CD4-positive, alpha-beta memory T cell (primary cell): ENCODE measurements around the gene EFNA3. TPM values are rescaled to one million over a fixed set of nuclear protein-coding genes. Genes with fewer than 3 reads are reported as not detected.

ENCODE experiments used
- CTCF ChIA-PET: fragments of 350-600 bp; sonication (Branson Sonifier 250); formaldehyde crosslinking; loops from one replicate; lab custom pipeline; 2021; ENCODE audit warnings: inconsistent platforms; ENCODE audit not compliant: partially characterized antibody; lab: Charles Lee
- POLR2A ChIA-PET: fragments of 350-600 bp; sonication (Branson Sonifier 250); formaldehyde crosslinking; loops from one replicate; lab custom pipeline; 2021; ENCODE audit not compliant: partially characterized antibody; lab: Charles Lee
- DNase-seq, 5 donors: peaks; one replicate each; pipeline versions ENCODE4 v3.0.0 to v3.0.0-alpha.2; 2020 to 2022; ENCODE audit warnings: mixed read lengths in 1 of 5
- H3K27ac ChIP-seq: one replicate; pipeline ENCODE4 v1.7.0; 2013; ENCODE audit warnings: low read depth, low read length
- H3K27me3 ChIP-seq: 2 replicates; pipeline ENCODE4 v1.7.0; 2013; ENCODE audit warnings: mild to moderate bottlenecking, low read length, moderate library complexity; ENCODE audit not compliant: insufficient read depth
- H3K36me3 ChIP-seq: 2 replicates; pipeline ENCODE4 v1.7.0; 2013; ENCODE audit warnings: mild to moderate bottlenecking, low read length, moderate library complexity; ENCODE audit not compliant: insufficient read depth
- H3K4me1 ChIP-seq: 2 replicates; pipeline ENCODE4 v1.7.0; 2013; ENCODE audit warnings: mild to moderate bottlenecking, low read length, moderate library complexity; ENCODE audit not compliant: insufficient read depth
- H3K4me3 ChIP-seq, 2 donors: one replicate each; pipeline ENCODE4 v1.7.0; 2013; ENCODE audit warnings: low read length in 2 of 2, mild to moderate bottlenecking in 1 of 2
- H3K9me3 ChIP-seq, 2 donors: one replicate each; pipeline ENCODE4 v1.7.0; 2013; ENCODE audit warnings: low read length in 2 of 2, control low read depth in 1 of 2; ENCODE audit not compliant: control insufficient read depth in 1 of 2
- H3K27ac Mint-ChIP-seq, 7 donors: one replicate each; pipeline ENCODE4 v1.8.0; 2020 to 2021; ENCODE audit warnings: mixed read lengths in 7 of 7, mild to moderate bottlenecking in 6 of 7, inconsistent platforms in 3 of 7, moderate library complexity in 3 of 7
- H3K27me3 Mint-ChIP-seq, 2 donors: one replicate each; pipeline ENCODE4 v1.8.0; 2020 to 2021; ENCODE audit warnings: mixed read lengths in 2 of 2
- H3K36me3 Mint-ChIP-seq, 2 donors: one replicate each; pipeline ENCODE4 v1.8.0; 2020 to 2021; ENCODE audit warnings: mixed read lengths in 2 of 2, inconsistent platforms in 1 of 2, mild to moderate bottlenecking in 1 of 2
- H3K4me1 Mint-ChIP-seq, 4 donors: one replicate each; pipeline ENCODE4 v1.8.0; 2020 to 2021; ENCODE audit warnings: mixed read lengths in 4 of 4, mild to moderate bottlenecking in 1 of 4
- H3K4me3 Mint-ChIP-seq, 8 donors: one replicate each; pipeline ENCODE4 v1.8.0; 2020 to 2021; ENCODE audit warnings: mixed read lengths in 8 of 8, mild to moderate bottlenecking in 7 of 8, moderate library complexity in 6 of 8, inconsistent platforms in 3 of 8
- H3K9me3 Mint-ChIP-seq, 8 donors: one replicate each; pipeline ENCODE4 v1.8.0; 2020 to 2021; ENCODE audit warnings: mixed read lengths in 8 of 8, mild to moderate bottlenecking in 5 of 8, inconsistent platforms in 3 of 8, moderate library complexity in 1 of 8
- intact Hi-C: fragments of 100-400 bp; cut with micrococcal nuclease; formaldehyde crosslinking; loops from one replicate; pipeline ENCODE4 v1.15.1; 2023
- polyA plus RNA-seq, 2 donors: library from polyadenylated mRNA; unstranded; fragments of 300-500 nt; fragmentation: Illumina TruSeq; gene quantifications; one replicate each; pipeline ENCODE4 v1.2.3, GENCODE V29; 2021
- total RNA-seq, 2 experiments: library from RNA; stranded (reverse); gene quantifications; one replicate each; pipeline ENCODE4 v1.2.3, GENCODE V29; 2021

Gene EFNA3
- total and polyA plus RNA-seq, 4 experiments from 2014 or later = 0.34 to 4.3 (median 1.7) TPM

DNA sequence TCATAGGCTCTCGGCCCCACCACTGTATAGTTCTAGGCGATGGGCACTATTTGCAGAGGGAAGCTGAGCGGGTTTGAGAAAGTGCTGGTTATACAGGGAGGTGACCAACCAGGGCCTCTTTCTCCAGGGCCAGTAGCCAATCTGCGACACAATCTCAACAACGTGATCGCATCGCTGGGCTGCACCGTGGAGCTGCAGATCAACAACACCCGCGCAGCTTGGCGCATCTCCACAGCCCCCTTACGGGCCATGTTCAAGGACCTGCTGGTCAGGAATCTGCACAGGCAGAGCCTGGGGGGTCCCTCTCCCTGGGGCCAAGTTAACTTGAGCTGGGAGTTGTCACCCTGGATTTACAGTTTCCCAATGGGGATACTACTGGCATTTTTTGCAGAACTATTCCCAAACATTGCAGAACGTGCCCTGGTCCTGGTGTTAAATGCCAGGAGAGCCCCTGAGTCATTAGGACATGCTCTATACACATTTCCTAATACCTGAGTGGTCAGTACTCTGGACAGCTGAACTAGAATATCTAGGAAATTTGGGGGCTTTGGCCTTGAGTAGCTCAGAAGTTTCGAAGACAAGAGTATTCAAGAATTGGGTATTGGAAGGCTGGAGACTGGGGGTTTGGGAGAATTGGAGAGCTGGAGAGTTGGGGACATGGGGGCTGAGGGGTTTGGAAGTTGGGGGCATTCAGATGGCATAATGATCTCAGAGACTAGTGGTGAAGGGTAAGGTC, 38.1 kb upstream of the EFNA3 start:
- Mint-ChIP-seq H3K27ac (no peak overlapping the region), H3K4me1 (peaks cover 5 to 7% (median 5%) of the 10 kb centered on the region in 4 donors), H3K36me3 (no peaks in the 10 kb centered on the region), H3K9me3 (no peaks in the 10 kb centered on the region), H3K27me3 (peaks cover 0 to 1% of the 10 kb centered on the region in 2 donors), H3K4me3 (no peak overlapping the region)
- POLR2A ChIA-PET = interaction anchor here (0.8 kb wide), 1 partner anchor 85 kb away, joined by 3 read pairs; no protein-coding TSS in a partner anchor
- Histone ChIP-seq H3K9me3 (no peaks in the 10 kb centered on the region), H3K27ac (no peak overlapping the region), H3K36me3 (no peaks in the 10 kb centered on the region), H3K27me3 (no peaks in the 10 kb centered on the region), H3K4me1 (no peaks in the 10 kb centered on the region), H3K4me3 (no peak overlapping the region)
- intact Hi-C loops = no loop called here
- CTCF ChIA-PET = interaction anchor here (1.0 to 7.9 kb wide), 6 partner anchors 11 to 51 kb away, joined by 3 to 63 read pairs (median 12); partner anchors contain the start of gene ADAM15
- no peak for DNase-seq

DNA sequence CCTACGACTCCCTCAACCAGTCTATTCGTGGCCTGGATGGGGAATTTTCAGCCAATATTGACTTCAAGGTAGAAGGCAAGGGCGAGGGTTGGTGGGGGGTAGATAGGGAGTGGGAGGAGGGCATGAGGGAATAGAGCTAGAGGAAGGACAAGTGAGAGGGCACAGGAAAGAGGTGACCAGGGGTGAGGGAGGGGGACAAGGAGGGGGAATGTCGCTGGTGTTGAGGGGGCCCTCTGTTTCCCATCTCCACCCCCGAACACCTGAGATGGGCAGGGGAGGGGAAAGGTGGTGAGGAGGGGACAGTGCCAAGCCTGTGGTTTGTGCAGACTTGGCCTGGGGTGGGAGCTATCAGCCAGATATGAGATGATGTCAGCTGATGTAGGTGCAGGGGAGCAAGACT, 35.8 kb upstream of the EFNA3 start:
- Mint-ChIP-seq H3K4me1 (peaks cover 5 to 7% (median 5%) of the 10 kb centered on the region in 4 donors), H3K36me3 (no peaks in the 10 kb centered on the region), H3K4me3 (no peak overlapping the region), H3K27ac (no peak overlapping the region), H3K27me3 (peaks cover 0 to 1% of the 10 kb centered on the region in 2 donors), H3K9me3 (no peaks in the 10 kb centered on the region)
- Histone ChIP-seq H3K4me1 (no peaks in the 10 kb centered on the region), H3K27ac (no peak overlapping the region), H3K36me3 (no peaks in the 10 kb centered on the region), H3K9me3 (no peaks in the 10 kb centered on the region), H3K27me3 (no peaks in the 10 kb centered on the region), H3K4me3 (no peak overlapping the region)
- ChIA-PET CTCF (interaction anchor here (0.9 to 10.7 kb wide), 10 partner anchors 11 to 136 kb away, joined by 3 to 203 read pairs (median 8); partner anchors contain the start of genes EFNA4, FLAD1 and PMVK), POLR2A (interaction anchor here (2.9 to 5.8 kb wide), 2 partner anchors 19 to 42 kb away, joined by 14 to 36 read pairs; partner anchors contain the start of gene EFNA4)
- DNase-seq = no peak
- intact Hi-C loops = no loop called here

DNA sequence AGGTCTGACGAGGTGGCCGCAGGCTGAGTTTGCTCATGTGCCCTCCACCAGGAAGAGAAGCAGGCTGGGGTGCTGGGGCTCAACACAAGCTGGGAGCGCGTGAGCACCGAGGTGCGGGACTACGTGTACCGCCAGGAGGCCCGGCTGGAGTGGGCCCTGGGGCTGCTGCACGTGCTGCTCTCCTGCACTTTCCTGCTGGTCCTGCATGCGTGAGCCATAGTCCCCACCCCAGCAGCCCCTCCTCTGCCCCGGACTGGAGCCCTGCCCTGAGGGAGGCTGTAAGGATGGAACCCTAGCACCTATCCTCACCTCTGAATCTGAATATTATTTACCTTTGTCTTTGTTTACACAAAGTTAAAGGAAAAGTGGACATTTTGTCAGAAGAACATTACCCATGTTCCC, 35.3 kb upstream of the EFNA3 start:
- POLR2A ChIA-PET = interaction anchor here (0.8 to 5.8 kb wide), 5 partner anchors 11 to 88 kb away, joined by 3 to 36 read pairs (median 4); partner anchors contain the start of genes EFNA3, EFNA4 and PBXIP1
- H3K27ac Mint-ChIP-seq = no peak overlapping the region

DNA sequence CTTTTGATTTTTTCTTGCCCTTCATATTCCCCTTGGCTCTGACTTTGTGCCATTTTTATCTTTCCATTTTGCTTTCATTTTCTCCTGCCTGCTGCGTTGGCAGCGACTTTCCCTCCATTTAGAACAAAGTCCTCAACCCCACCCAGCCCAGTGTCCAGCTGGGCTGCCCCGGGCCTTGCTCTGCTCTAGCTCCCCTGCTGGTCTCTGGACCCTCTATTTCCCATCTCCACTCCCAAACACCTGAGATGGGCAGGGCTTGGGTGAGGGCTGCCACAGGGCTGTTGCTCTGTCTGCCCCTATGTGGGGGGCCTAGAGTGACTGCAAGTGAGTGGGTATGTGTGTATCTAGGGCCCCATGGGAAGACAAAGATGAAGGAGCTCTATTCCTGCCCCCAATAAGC, 34.8 kb upstream of the EFNA3 start:
- no peak overlapping the region for H3K27ac ChIP-seq
- Mint-ChIP-seq H3K4me3 (no peak overlapping the region), H3K36me3 (no peaks in the 10 kb centered on the region), H3K4me1 (peaks cover 5 to 7% (median 5%) of the 10 kb centered on the region in 4 donors), H3K27ac (peak overlapping the region in 1 of 7 donors; percentile 14), H3K9me3 (no peaks in the 10 kb centered on the region), H3K27me3 (no peaks in the 10 kb centered on the region)
- H3K36me3 ChIP-seq = no peaks in the 10 kb centered on the region
- no peaks in the 10 kb centered on the region for H3K4me1 ChIP-seq
- no peaks in the 10 kb centered on the region for H3K27me3 ChIP-seq
- ChIA-PET POLR2A (interaction anchor here (0.8 to 5.8 kb wide), 5 partner anchors 11 to 88 kb away, joined by 3 to 36 read pairs (median 4); partner anchors contain the start of genes EFNA3, EFNA4 and PBXIP1), CTCF (interaction anchor here (0.6 to 10.7 kb wide), 24 partner anchors 10 to 1207 kb away, joined by 3 to 203 read pairs (median 5); partner anchors contain the start of genes EFNA4, FLAD1 and KRTCAP2)
- intact Hi-C loops = no loop called here
- H3K4me3 ChIP-seq = no peak overlapping the region
- no peak for DNase-seq
- no peaks in the 10 kb centered on the region for H3K9me3 ChIP-seq

More for the DNA sequence above, 35.3 kb upstream of the EFNA3 start:
- no peak overlapping the region for H3K4me3 ChIP-seq
- H3K27me3 Mint-ChIP-seq = no peaks in the 10 kb centered on the region
- DNase-seq = no peak
- peaks cover 5 to 7% (median 5%) of the 10 kb centered on the region in 4 donors for H3K4me1 Mint-ChIP-seq
- no peaks in the 10 kb centered on the region for H3K36me3 ChIP-seq
- no peak overlapping the region for H3K27ac ChIP-seq
- H3K9me3 Mint-ChIP-seq = no peaks in the 10 kb centered on the region
- no peaks in the 10 kb centered on the region for H3K27me3 ChIP-seq
- H3K36me3 Mint-ChIP-seq = no peaks in the 10 kb centered on the region
- intact Hi-C loops = no loop called here
- no peaks in the 10 kb centered on the region for H3K4me1 ChIP-seq
- CTCF ChIA-PET = interaction anchor here (0.8 to 10.7 kb wide), 13 partner anchors 10 to 136 kb away, joined by 3 to 203 read pairs (median 8); partner anchors contain the start of genes EFNA4, FLAD1 and KRTCAP2
- no peak overlapping the region for H3K4me3 Mint-ChIP-seq
- no peaks in the 10 kb centered on the region for H3K9me3 ChIP-seq

DNA sequence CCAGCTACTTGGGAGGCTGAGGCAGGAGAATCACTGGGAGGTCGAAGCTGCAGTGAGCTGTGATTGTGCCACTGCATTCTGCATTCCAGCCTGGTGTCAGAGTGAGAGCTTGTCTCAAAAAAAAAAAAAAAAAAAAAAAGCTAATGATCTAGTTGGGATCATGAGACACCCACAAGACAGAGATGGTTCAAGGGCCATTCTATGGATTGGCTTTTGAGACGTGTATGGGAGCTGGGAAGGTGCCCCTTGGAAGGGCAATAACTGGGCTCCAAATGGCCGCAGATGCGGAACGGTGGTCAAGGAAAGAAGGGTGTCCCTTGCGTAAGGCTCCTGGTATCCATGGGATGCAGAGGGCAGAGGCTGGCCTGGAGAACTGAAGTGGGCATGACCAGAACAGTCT, 34.3 kb upstream of the EFNA3 start:
- DNase-seq = no peak
- Histone ChIP-seq H3K36me3 (no peaks in the 10 kb centered on the region), H3K4me1 (no peaks in the 10 kb centered on the region), H3K27me3 (no peaks in the 10 kb centered on the region), H3K27ac (no peak overlapping the region), H3K4me3 (no peak overlapping the region), H3K9me3 (no peaks in the 10 kb centered on the region)
- no peaks in the 10 kb centered on the region for H3K27me3 Mint-ChIP-seq
- H3K4me1 Mint-ChIP-seq = peaks cover 5 to 10% (median 6%) of the 10 kb centered on the region in 4 donors
- H3K4me3 Mint-ChIP-seq = no peak overlapping the region
- POLR2A ChIA-PET = interaction anchor here (0.8 to 5.8 kb wide), 6 partner anchors 10 to 89 kb away, joined by 3 to 36 read pairs (median 4); partner anchors contain the start of genes EFNA3, EFNA4 and PBXIP1
- H3K36me3 Mint-ChIP-seq = no peaks in the 10 kb centered on the region
- H3K27ac Mint-ChIP-seq = no peak overlapping the region
- CTCF ChIA-PET = interaction anchor here (0.6 to 10.7 kb wide), 27 partner anchors 9 to 1206 kb away, joined by 3 to 203 read pairs (median 5); partner anchors contain the start of genes EFNA4, FLAD1 and KRTCAP2
- intact Hi-C loops = no loop called here
- H3K9me3 Mint-ChIP-seq = no peaks in the 10 kb centered on the region

DNA sequence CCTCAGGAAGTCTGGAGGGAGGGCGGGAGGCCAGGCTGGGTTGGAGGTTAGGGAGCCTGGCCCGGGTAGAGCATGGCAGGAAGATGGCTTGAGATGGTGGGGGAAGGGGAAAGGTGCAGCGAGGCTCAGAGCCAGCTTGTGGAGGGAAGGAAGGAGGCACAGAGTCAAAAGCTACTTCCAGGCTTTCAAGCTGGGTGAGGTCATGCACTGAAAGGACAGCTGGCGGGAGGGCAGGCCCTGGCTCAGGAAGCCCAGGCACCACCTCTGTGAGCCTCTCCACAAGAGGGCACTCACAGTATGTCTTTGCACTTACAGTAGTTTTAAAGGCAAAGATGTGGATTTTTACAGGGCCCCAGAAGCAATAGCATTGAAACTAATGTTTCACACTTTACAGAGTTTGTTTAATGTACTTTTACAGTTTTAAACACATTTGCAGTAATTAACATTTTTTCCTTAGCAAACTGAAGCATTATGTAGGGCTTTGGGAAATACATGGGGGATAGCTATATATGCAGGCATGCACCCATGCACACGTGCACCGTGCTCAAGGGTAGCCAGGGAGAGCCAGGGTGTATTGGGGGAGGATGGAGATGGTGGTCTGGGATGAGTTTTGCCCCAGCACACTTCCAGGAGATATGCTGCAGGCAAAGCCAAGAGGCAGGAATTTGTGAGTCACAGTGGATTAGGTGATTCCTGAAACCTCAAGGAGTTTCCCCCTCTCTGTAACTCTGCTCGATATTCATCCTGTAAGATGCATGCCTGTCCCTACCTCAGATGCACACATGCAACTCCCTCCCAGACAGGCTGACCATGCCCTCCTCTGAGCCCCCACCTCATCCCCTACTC, 33.6 kb upstream of the EFNA3 start:
- peak; percentile 60 to 66 (median 64) for DNase-seq
- H3K9me3 Mint-ChIP-seq = no peaks in the 10 kb centered on the region
- Histone ChIP-seq H3K27ac (no peak overlapping the region), H3K27me3 (no peaks in the 10 kb centered on the region), H3K4me3 (no peak overlapping the region), H3K4me1 (peaks cover 5% of the 10 kb centered on the region), H3K9me3 (no peaks in the 10 kb centered on the region), H3K36me3 (no peaks in the 10 kb centered on the region)
- H3K27ac Mint-ChIP-seq = peak overlapping the region in 1 of 7 donors; percentile 5
- ChIA-PET CTCF (interaction anchor here (0.6 to 10.7 kb wide), 24 partner anchors 8 to 138 kb away, joined by 3 to 203 read pairs (median 5); partner anchors contain the start of genes EFNA4, FLAD1 and KRTCAP2), POLR2A (interaction anchor here (0.9 to 5.8 kb wide), 4 partner anchors 17 to 89 kb away, joined by 3 to 36 read pairs (median 9); partner anchors contain the start of genes EFNA4 and PBXIP1)
- H3K4me1 Mint-ChIP-seq = peaks cover 7 to 16% (median 11%) of the 10 kb centered on the region in 4 donors
- no peaks in the 10 kb centered on the region for H3K27me3 Mint-ChIP-seq
- intact Hi-C loops = loop anchor here (1.0 kb wide), 2 partner anchors 16 to 39 kb away; no protein-coding TSS in a partner anchor
- H3K36me3 Mint-ChIP-seq = no peaks in the 10 kb centered on the region
- H3K4me3 Mint-ChIP-seq = no peak overlapping the region
